Measurements from ENCODE around the gene C1QL3.
A peak's percentile ranks its signal among the peaks of the same experiment; 100 is the strongest.

Gene C1QL3

DNA sequence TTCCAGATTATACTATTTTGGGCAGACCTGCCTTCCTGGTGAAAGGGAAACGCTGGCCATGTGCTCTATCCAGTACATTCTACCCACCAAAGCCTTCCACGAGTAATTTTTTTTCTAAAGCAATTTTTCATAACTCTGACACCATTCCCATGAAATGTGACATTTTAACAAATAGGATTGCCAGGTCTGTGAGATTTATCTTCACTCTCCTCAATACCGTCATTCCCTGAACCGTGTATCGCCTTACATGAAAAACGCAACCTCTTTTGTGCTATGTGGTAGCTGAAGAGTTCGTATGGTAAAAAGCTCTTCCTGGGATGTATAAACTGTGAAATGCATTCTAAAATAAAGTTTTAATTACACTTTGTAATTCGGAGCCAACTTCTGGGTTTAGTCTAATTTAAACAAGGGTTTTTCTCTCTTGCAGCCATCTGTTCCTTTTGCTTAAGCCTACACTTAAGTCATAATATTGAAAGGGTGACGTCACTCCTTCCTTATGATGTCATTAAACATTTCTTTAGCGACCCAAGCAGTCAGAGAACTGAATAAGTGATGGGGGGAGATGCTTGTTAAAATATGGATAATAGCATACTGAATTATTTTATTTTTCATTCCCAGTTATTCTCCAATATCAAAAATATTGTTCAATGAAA lies 27.7 kb downstream of the C1QL3 start:
- DNase-seq (ENCODE audit: low spot score) = no peak

DNA sequence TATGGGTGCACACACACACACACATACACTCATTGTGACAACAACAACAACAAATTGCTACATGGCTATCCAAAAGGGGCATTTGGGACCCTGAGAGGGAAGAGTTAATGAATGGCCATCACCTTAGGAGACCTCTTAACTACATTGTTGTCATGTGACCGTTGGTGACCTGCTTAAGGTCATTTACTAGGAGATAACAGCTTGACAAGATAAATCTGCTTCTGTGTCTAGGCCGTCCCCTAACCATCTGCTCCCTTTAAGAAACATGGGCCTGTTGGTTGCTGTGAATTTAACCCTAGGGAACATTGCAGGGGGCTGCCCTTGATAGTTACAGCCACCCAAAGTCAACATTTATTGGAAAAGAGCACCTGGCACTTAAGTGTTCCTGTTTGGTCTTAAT lies 29.7 kb downstream of the C1QL3 start:
- no peak for DNase-seq (ENCODE audit: low spot score)

DNA sequence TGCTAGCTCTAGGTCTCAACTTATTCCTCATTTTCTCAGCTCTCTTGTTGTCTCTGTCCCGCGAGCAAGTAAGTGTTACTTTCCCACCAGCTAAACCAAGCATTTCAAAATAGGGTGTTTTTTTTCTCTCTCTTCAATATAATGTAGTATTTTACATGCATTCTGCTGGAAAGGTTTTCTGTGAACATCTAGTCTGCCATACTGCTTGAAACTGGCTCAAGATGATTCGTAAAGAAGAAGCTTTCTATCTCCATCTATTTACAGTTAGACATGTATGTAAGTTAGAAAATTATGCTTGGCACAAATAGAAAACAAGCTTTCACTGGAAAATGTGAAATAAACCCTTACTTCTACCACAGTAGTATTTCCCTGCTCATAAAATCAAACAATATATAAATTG lies 31.2 kb downstream of the C1QL3 start:
- no peak for DNase-seq (ENCODE audit: low spot score)

DNA sequence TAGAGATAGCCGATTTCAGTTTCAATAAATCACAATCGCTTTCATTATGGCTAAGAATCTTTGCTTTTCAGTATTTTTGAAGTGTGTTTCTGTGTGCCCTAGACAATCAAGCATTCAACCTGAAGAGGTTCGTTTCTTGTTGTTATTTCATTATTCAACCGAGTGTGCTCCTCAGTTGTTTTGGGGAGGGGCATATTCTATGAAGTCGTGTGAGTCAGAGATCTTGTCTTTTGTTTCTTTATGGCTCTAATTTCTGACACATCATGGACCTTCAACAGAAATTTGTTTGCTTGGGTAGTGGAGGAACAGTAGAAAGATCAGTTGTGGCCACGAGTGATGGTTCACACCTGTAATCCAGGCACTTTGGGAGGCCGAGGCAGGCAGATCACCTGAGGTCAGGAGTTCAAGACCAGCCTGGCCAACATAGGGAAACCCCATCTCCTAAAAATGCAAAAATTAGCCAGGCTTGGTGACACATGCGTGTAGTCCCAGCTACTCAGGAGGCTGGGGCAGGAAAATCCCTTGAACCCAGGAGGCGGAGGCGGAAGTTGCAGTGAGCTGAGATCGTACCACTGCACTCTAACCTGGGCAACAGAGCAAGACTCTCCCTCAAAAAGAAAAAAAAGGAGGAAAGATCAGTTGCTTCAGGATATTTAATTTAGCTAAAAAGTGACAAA lies 38.3 kb downstream of the C1QL3 start:
- no peak for DNase-seq (ENCODE audit: low spot score)

DNA sequence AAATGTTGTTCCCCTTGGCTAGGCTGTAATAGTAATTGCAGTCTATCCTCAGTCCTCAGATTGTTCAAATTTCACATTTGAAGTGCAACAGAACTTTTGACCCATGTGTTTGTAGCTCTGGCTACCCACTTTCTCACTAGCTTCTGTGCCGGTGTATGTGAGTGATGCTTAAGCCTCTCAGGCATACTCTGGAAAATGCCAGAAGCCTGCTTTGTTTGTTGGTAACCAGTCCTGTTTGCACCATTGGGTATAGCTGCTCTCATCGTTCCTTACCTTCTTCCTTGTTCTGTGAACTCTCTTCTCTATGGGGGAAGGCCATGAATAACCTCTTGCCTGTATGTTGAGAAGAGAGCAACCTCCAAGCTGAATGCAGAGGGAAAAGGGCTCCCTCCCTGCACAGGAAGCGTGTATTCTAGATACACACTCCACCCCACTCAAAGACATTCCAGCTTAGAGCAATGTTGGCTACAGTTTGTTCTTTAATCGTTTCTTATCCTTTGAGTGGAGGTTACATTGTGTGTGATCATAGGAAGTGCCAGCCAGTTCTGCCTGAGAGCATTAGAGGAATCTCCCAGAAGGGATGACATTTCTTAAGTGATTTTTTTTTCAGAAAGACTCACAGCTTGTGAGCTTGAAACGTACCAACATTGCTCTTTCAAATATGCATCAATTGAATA lies 40.5 kb downstream of the C1QL3 start:
- DNase-seq (ENCODE audit: low spot score) = no peak

DNA sequence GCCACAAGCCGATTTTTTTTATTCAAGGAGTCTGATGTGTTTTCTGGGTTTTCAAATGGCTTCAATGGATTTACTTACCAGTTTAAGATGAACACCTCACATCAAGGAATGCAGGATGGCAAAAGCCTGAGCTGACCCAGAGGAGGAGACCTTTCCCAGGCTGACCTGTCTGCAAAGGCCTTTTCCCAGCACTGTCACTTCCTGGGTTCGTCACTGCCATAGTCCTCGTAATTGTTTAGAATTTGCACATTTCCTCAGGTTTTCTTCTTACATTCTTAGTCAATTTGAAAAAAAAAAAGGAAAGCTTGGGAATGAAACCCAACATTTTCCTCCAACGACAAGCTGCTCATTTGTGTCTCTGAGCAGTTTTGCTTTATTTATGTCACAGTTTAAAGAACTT lies 42.9 kb downstream of the C1QL3 start:
- DNase-seq (ENCODE audit: low spot score) = no peak

DNA sequence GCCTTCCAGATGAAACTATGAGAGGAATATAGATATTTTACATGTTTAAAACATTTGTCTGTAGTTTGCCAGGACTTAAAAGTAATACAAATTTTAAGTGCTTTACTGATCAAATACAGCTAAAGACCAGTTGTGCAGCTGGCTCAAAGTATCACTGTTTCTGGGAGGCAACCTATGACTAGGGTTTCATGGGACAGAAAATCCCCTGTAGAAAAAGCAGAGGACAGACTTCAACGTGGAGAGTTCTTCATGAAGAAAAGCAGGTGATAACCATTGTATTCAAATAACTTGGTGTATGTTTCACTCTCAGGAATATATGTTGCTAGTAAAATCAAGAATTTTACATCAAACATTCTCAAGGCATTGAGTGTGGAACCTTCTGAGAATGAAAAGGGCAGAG lies 43.9 kb downstream of the C1QL3 start:
- no peak for DNase-seq (ENCODE audit: low spot score)

DNA sequence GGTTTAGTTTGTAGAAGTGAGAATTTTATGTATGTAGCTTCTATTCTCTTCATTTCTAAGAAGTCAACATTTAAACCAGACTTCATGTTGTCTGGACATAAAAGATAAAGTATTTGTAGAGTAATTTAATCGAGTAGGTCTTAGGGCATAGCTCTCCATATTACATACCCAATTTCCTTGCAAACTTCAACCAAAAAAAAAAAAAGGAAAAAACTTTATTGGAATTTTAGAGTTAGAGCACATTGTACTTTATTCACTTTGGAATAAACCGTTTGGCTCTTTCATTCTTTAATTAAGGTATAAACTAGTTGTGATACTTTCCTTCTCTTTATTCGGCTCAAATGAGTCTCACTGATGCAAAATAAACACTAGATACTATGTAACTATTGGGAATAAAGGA lies 48.9 kb downstream of the C1QL3 start:
- DNase-seq (ENCODE audit: low spot score) = no peak

DNA sequence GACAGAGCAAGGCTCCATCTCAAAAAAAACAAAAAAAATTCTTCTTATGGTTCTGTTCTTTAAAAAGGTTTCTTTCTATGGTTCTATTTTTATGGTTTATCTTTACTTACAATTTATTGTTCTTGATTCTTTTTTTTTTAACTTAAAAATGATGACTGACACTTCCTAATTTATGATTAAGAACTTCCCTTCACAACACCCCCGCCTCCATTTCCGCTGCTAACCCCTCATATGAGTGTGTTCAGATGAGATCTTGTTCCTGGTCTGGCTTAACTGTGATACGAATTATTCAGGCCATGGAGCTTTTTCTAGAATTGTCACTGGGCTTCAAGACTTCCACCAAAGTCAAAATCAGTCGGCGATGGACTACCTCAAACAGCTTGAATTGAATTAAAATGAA lies 50.9 kb downstream of the C1QL3 start:
- DNase-seq (ENCODE audit: low spot score) = peak; percentile 17

DNA sequence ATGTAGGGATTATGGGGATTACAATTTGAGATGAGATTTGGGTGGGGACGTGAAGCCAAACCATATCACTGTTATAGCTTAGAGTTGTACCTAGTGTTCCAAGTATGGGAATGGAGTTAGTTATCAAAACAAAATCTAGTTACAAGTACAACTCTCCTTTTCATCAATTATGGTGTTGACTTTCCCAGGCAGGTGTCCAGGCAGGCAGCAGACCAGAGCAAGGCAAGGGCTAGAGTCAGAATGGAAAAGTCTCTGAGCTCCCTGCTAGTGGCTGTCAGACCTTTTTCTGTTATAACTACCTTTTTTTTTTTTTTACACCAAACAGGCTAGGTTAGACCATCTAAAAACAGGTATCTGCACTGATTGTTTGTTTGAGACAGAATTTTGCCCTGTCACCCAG lies 55.7 kb downstream of the C1QL3 start:
- DNase-seq (ENCODE audit: low spot score) = no peak

Measured in activated CD4-positive, alpha-beta T cell treated with anti-CD3 and anti-CD28 coated beads, Interleukin-2, Interleukin-4, amounts not matched to agents 100 ng/mL and 50 ng/mL, durations not matched to agents 16 hours and 8 hours (primary cell).